GM18502 (cell line): ENCODE results near the gene RPL10.

Experiments
- ATAC-seq: cut with Tn5 transposase; IDR thresholded peaks from one replicate; pipeline ENCODE4 v1.9.1; 2021; ENCODE audit warnings: mild to moderate bottlenecking; ENCODE audit not compliant: unreplicated experiment, poor library complexity

The RPL10 gene

GRCh38 chrX:154443992-154444754 lies 46.0 kb downstream of the RPL10 start, which contains the start of gene FAM50A:
TSS of gene FAM50A (plus strand) at chrX:154444141. CDS start at chrX:154444236, 95 bp downstream.
- peak; percentile 76 for ATAC-seq

GRCh38 chrX:154444755-154445246 lies 46.6 kb downstream of the RPL10 start:
- ATAC-seq = no peak

GRCh38 chrX:154445776-154446175 lies 47.6 kb downstream of the RPL10 start:
- no peak for ATAC-seq

- no peak for ATAC-seq
These were observed 48.3 kb downstream of the RPL10 start for GRCh38 chrX:154446430-154446829.

- no peak for ATAC-seq
These were observed 50.3 kb downstream of the RPL10 start for GRCh38 chrX:154448484-154448883.

GRCh38 chrX:154449618-154450017 lies 51.4 kb downstream of the RPL10 start:
- no peak for ATAC-seq

- ATAC-seq = no peak
These were observed 52.1 kb downstream of the RPL10 start for GRCh38 chrX:154450312-154450711.
